K562 (cell line): Measurements from ENCODE around the gene NOPCHAP1.

ENCODE experiments used
- CBX1 ChIP-seq: sonication (generic); IDR thresholded peaks from 2 replicates; pipeline ENCODE4 v1.6.1; 2016; ENCODE audit warnings: antibody characterized with exemption, low read depth, mild to moderate bottlenecking
- CEBPB ChIP-seq: fragments of 450-650 bp; IDR thresholded peaks from 2 replicates; pipeline ENCODE4 v1.6.1; 2016; ENCODE audit warnings: missing genetic modification characterization, missing compliant biosample characterization
- ELF1 ChIP-seq: fragments of 200-800 bp; sonication (Bioruptor generic); IDR thresholded peaks from 2 replicates; pipeline ENCODE4 v1.6.1; 2016; ENCODE audit warnings: missing genetic modification characterization, missing compliant biosample characterization
- EP300 ChIP-seq: IDR thresholded peaks from 2 replicates; pipeline ENCODE4 v1.6.1; 2012; ENCODE audit warnings: low read length, improper control_type of control experiment
- HMG20B ChIP-seq: fragments of 250-450 bp; sonication (Bioruptor Pico); IDR thresholded peaks from 2 replicates; pipeline ENCODE4 v1.5.0; 2021; ENCODE audit warnings: mild to moderate bottlenecking
- KLF13 ChIP-seq: fragments of 450-650 bp; IDR thresholded peaks from 2 replicates; pipeline ENCODE4 v1.6.1; 2016; ENCODE audit warnings: missing genetic modification characterization, low read depth, mild to moderate bottlenecking, missing compliant biosample characterization, moderate library complexity, borderline replicate concordance
- MCM2 ChIP-seq: fragments of 450-650 bp; IDR thresholded peaks from 2 replicates; pipeline ENCODE4 v1.6.1; 2017; ENCODE audit warnings: low read depth, mild to moderate bottlenecking
- RFX1 ChIP-seq: fragments of 450-650 bp; IDR thresholded peaks from 2 replicates; pipeline ENCODE4 v1.6.1; 2016; ENCODE audit warnings: mild to moderate bottlenecking, moderate library complexity
- ZNF785 ChIP-seq: fragments of 250-450 bp; sonication (Bioruptor Pico); IDR thresholded peaks from 2 replicates; pipeline ENCODE4 v1.4.0; 2020; ENCODE audit warnings: mild to moderate bottlenecking
- TF ChIP-seq, protein P1 (sequence below): sonication (generic); formaldehyde crosslinking; IDR thresholded peaks from 2 replicates; pipeline ENCODE4 v1.8.1; 2023; ENCODE audit warnings: mild to moderate bottlenecking, missing genetic modification reagents
- TF ChIP-seq, protein P2 (sequence below), 3 experiments: IDR thresholded peaks in 2 of 3; conservative IDR thresholded peaks in 1 of 3; 2 replicates each; pipeline ENCODE4 v1.5.1; 2011 to 2012; ENCODE audit warnings: low read length in 3 of 3, mild to moderate bottlenecking in 3 of 3, control low read depth in 2 of 3, improper control_type of control experiment in 1 of 3, inconsistent platforms in 1 of 3, low read depth in 1 of 3, mixed read lengths in 1 of 3, moderate library complexity in 1 of 3; ENCODE audit not compliant: insufficient read depth in 2 of 3

DNA sequence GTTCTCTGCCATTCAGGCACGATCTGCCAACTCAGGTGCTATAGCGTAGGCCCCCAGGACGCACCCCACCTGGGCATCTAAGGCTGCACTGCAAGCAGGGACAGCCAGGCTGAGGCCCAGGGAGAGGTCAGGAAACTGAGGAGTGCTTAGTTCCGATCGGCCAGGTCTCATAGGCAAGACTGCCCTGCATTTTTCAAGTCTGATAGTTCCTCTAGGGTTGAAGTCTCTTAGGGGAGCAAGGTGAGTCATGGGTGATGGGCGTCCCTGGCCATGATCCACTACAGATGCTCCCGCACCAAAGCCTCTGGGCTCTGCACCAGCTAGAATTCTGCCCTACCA is 13.2 kb downstream of the NOPCHAP1 start:
- no peak for TF ChIP-seq KLF13 (tag)
- no peak for TF ChIP-seq ELF1
- TF ChIP-seq CEBPB (tag) = no peak
- TF ChIP-seq, protein P1, sequence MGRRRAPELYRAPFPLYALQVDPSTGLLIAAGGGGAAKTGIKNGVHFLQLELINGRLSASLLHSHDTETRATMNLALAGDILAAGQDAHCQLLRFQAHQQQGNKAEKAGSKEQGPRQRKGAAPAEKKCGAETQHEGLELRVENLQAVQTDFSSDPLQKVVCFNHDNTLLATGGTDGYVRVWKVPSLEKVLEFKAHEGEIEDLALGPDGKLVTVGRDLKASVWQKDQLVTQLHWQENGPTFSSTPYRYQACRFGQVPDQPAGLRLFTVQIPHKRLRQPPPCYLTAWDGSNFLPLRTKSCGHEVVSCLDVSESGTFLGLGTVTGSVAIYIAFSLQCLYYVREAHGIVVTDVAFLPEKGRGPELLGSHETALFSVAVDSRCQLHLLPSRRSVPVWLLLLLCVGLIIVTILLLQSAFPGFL (CRISPR knock-in tag) = no peak
- no peak for TF ChIP-seq CBX1
- no peak for TF ChIP-seq RFX1
- no peak for TF ChIP-seq EP300
- TF ChIP-seq ZNF785 (CRISPR knock-in tag) = no peak
- TF ChIP-seq, protein P2, sequence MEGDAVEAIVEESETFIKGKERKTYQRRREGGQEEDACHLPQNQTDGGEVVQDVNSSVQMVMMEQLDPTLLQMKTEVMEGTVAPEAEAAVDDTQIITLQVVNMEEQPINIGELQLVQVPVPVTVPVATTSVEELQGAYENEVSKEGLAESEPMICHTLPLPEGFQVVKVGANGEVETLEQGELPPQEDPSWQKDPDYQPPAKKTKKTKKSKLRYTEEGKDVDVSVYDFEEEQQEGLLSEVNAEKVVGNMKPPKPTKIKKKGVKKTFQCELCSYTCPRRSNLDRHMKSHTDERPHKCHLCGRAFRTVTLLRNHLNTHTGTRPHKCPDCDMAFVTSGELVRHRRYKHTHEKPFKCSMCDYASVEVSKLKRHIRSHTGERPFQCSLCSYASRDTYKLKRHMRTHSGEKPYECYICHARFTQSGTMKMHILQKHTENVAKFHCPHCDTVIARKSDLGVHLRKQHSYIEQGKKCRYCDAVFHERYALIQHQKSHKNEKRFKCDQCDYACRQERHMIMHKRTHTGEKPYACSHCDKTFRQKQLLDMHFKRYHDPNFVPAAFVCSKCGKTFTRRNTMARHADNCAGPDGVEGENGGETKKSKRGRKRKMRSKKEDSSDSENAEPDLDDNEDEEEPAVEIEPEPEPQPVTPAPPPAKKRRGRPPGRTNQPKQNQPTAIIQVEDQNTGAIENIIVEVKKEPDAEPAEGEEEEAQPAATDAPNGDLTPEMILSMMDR (IDR thresholded peaks at IDR 0.05 in 2 of 3, conservative IDR thresholded peaks at IDR 0.05 in 1 of 3; ENCODE audit: insufficient read depth in 2 of 3, low read depth in 1 of 3, low read length in 3 of 3) = no peak
- TF ChIP-seq MCM2 = no peak
- TF ChIP-seq HMG20B (CRISPR knock-in tag) = no peak
